ENCODE results near the gene SPTBN1.
A peak's percentile ranks its signal among the peaks of the same experiment; 100 is the strongest.

GRCh38 chr2:54666131-54666633 is 210.1 kb downstream of the SPTBN1 start:
- TF ChIP-seq FOS (IDR thresholded peaks at IDR 0.05; ENCODE audit: borderline replicate concordance, insufficient read depth, low read length) (peak; percentile 18), POLR2A (IDR thresholded peaks at IDR 0.05; ENCODE audit: low read depth, low read length) (no peak), CTCF (IDR thresholded peaks at IDR 0.05; ENCODE audit: extremely low read depth in 1 of 2, insufficient read depth in 1 of 2, low read depth in 1 of 2, low read length in 2 of 2) (no peak)
